GM18873 (cell line): ENCODE data around the gene TAL1.
A peak's percentile ranks its signal among the peaks of the same experiment; 100 is the strongest.

Experiments used
- ATAC-seq: cut with Tn5 transposase; IDR thresholded peaks from one replicate; pipeline ENCODE4 v1.9.1; 2021; ENCODE audit warnings: mild to moderate bottlenecking, moderate library complexity, moderate number of reproducible peaks; ENCODE audit not compliant: unreplicated experiment, low FRiP score

Gene TAL1

GRCh38 chr1:47189844-47190508 is 42.0 kb downstream of the TAL1 start, which contains the start of gene PDZK1IP1:
TSS of gene PDZK1IP1 (minus strand) at chr1:47190036. CDS start at chr1:47189932, 104 bp downstream.
- ATAC-seq = no peak

- ATAC-seq = no peak
Measured at GRCh38 chr1:47188791-47189785, 42.9 kb downstream of the TAL1 start.

GRCh38 chr1:47187926-47188250 is 44.1 kb downstream of the TAL1 start:
- no peak for ATAC-seq

GRCh38 chr1:47187231-47187925 is 44.6 kb downstream of the TAL1 start:
- no peak for ATAC-seq

- no peak for ATAC-seq
Measured at GRCh38 chr1:47186267-47187185, 45.5 kb downstream of the TAL1 start.

GRCh38 chr1:47184822-47185677 is 47.0 kb downstream of the TAL1 start:
- no peak for ATAC-seq

GRCh38 chr1:47184090-47184821 is 47.8 kb downstream of the TAL1 start:
- no peak for ATAC-seq

- no peak for ATAC-seq
Measured at GRCh38 chr1:47183308-47184089, 48.5 kb downstream of the TAL1 start.

GRCh38 chr1:47182676-47183235 is 49.3 kb downstream of the TAL1 start:
- no peak for ATAC-seq

- no peak for ATAC-seq
Measured at GRCh38 chr1:47181955-47182675, 49.9 kb downstream of the TAL1 start.

- ATAC-seq = no peak
Measured at GRCh38 chr1:47181095-47181954, 50.7 kb downstream of the TAL1 start.

GRCh38 chr1:47180603-47181094 is 51.4 kb downstream of the TAL1 start:
- ATAC-seq = no peak

- ATAC-seq = no peak
Measured at GRCh38 chr1:47179988-47180563, 51.9 kb downstream of the TAL1 start.

GRCh38 chr1:47179017-47179987 is 52.7 kb downstream of the TAL1 start:
- ATAC-seq = peak; percentile 71
